Hippocampal formation (tissue), 2 donors: ENCODE results near the gene TSPAN15.

ENCODE experiments used
- DNase-seq, 2 donors: peaks; one replicate each; lab custom pipeline; 2025; lab: John Stamatoyannopoulos, UW

The TSPAN15 gene

GRCh38 chr10:69451209-69451783 lies at the start of gene TSPAN15:
Gene TSPAN15 (plus strand): TSS chr10:69451465. CDS start chr10:69451595, 130 bp downstream.
- peak; percentile 90 to 93 for DNase-seq

- DNase-seq = no peak
These were observed 48.9 kb upstream of the TSPAN15 start for GRCh38 chr10:69402386-69402785.

GRCh38 chr10:69403066-69403465 lies 48.2 kb upstream of the TSPAN15 start:
- DNase-seq = no peak

GRCh38 chr10:69403519-69403918 lies 47.7 kb upstream of the TSPAN15 start:
- DNase-seq = no peak

- DNase-seq = no peak
These were observed 46.5 kb upstream of the TSPAN15 start for GRCh38 chr10:69404786-69405185.

- no peak for DNase-seq
These were observed 46.0 kb upstream of the TSPAN15 start for GRCh38 chr10:69405221-69405620.

GRCh38 chr10:69406302-69406811 lies 44.9 kb upstream of the TSPAN15 start:
- DNase-seq = no peak

GRCh38 chr10:69406816-69407580 lies 44.3 kb upstream of the TSPAN15 start:
- no peak for DNase-seq

GRCh38 chr10:69407621-69408301 lies 43.5 kb upstream of the TSPAN15 start:
- DNase-seq = no peak

GRCh38 chr10:69408318-69409175 lies 42.7 kb upstream of the TSPAN15 start:
- peak; percentile 61 to 78 for DNase-seq

- no peak for DNase-seq
These were observed 42.1 kb upstream of the TSPAN15 start for GRCh38 chr10:69409176-69409495.

GRCh38 chr10:69409968-69410367 lies 41.3 kb upstream of the TSPAN15 start:
- DNase-seq = no peak

- no peak for DNase-seq
These were observed 40.8 kb upstream of the TSPAN15 start for GRCh38 chr10:69410487-69410886.

GRCh38 chr10:69411476-69411875 lies 39.8 kb upstream of the TSPAN15 start:
- no peak for DNase-seq

- no peak for DNase-seq
These were observed 39.0 kb upstream of the TSPAN15 start for GRCh38 chr10:69412232-69412790.

- DNase-seq = peak; percentile 18 to 68
These were observed 37.9 kb upstream of the TSPAN15 start for GRCh38 chr10:69413221-69413865.

GRCh38 chr10:69414036-69415018 lies 36.9 kb upstream of the TSPAN15 start:
- no peak for DNase-seq

GRCh38 chr10:69415049-69415448 lies 36.2 kb upstream of the TSPAN15 start:
- DNase-seq = no peak

GRCh38 chr10:69415951-69416350 lies 35.3 kb upstream of the TSPAN15 start:
- no peak for DNase-seq

- no peak for DNase-seq
These were observed 34.6 kb upstream of the TSPAN15 start, which contains the start of gene TACR2 for GRCh38 chr10:69416695-69417094. Gene TACR2 (minus strand): TSS chr10:69416918. CDS start chr10:69416323, 595 bp downstream.
